Cerebellar cortex (tissue), 1 donor: ENCODE measurements around the gene ROPN1L.
"Not testable (repeated sequence)": the region's sequence is repeated elsewhere in the genome, so short reads cannot be mapped to it uniquely, and the experiment has no call there.

Experiments used
- DNase-seq: peaks from one replicate; pipeline ENCODE4 v3.0.0-alpha.2; 2015; ENCODE audit warnings: low spot score

The ROPN1L gene

DNA sequence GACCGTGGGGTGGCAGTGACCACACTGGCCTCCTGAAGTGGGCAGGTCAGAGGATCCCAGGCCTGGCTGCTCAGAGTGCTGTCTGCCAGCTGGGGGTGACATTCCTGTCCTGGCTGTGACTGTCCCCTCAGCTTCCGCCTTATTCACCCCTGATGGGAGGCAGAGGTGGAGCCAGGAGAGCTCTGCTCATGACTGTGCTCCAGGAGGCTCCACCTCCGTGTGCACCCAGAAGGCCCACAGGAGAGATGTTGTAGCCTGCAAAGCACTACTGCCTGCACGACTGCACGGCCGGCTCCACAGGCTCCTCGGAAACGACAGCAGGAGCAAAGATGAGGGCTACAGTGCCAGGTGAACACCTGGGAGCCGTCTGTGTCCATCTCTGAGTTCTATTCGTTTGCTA lies 60.9 kb downstream of the ROPN1L start:
- no peak for DNase-seq

DNA sequence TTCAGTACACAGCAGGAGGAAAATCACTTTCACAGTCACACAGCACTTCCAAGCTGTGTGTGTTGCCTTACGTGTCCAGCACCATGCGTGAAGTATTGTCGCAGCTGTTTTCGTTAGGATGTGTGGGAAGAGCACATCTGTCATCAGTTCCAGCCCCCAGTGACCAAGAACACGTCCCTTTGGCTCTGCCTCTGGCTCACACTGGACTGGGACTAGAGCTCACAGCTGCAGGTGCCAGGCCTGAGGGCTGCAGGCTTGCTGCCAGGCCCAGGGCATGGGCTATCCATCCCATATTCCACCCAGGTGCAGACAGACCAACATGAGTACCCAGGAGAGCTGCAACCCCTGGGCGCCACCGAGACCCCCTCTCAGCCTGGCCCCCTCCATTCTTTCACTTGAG lies 61.6 kb downstream of the ROPN1L start:
- no peak for DNase-seq

DNA sequence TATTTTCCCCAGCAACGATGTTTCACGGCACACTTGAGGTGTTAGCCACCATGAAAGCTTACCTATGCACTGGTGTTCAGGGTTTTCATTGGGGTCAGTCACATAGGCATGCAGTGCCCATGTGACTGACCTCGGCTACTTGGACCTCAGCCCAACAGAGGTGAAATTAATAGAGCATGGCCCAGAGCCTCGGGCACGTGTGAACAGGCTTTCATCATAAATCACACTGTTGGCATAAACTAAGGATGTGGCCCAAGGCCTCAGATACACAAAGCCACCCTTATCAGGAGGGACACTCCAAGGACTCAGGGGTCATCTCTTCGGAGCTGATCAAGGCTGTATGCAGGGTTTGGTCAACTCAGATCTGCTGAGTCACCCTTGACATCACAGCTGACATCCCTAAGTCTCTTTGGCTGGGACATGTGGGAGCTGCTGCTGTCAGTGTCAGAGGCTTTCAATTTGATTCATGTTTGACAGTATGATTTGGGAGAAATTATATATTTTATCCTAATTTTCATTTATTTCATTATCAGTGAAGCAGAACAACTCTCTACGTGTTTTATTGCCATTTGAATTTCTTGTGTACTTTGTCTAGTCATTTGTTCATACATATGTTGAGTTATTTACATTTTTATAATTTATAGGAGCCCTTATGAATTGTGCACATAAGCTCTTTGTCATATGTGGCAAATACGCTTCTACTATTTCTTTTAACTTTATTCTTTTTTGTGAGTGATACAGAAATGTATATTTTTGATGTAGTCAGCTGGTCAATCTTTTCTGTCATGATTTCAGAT lies 62.5 kb downstream of the ROPN1L start:
- DNase-seq: no peak

DNA sequence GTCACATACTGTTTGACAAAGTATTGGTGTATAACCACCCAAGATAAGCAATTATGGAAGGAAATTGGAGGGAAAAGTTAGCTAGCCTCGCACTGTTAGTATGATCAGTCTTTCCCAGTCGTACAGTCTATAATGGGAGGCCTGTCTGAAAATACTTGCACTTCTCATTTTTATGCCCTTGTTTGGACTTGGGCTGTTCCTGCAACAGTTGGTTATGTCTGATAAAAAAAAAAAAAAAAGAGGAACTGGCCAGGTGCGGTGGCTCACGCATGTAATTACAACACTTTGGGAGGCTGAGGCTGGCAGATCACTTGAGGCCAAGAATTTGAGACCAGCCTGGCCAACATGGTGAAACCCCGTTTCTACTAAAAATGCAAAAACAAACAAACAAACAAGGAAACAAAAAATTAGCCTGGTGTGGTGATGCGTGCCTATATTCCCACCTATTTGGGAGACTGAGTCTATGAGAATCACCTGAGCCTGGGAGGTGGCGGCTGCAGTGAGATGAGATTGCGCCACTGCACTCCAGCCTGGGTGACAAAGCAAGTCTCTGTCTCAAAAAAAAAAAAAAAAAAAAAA lies 63.9 kb downstream of the ROPN1L start:
- DNase-seq: no peak

- no peak for DNase-seq
These were observed 64.9 kb downstream of the ROPN1L start for GRCh38 chr5:10506535-10506934.

DNA sequence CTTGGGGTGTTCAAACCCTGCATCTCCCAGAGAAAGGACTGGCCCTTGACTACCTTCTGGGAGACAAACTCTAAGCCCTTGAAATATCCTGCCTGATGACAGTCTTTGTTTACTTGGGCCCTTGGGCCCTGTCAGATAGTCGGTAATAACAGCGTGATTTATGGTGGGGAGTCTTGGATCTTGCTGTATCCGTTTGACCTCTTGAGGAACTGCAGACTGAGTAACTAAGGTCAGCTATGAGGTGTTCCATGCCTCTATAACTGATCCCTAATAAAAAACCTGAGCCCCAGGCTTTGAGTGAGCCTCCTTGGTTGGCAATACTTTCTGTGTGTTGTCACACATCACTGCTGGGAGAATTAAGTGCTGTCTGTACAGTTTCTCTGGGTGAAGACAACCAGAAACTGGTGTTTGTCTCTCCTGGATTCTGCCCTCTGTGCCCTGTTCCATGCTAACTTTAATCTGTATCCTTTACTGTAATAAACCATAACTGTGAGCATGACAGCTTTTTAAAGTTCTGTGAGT lies 66.0 kb downstream of the ROPN1L start:
- DNase-seq: no peak

GRCh38 chr5:10509575-10509974 lies 67.9 kb downstream of the ROPN1L start:
- no peak for DNase-seq

DNA sequence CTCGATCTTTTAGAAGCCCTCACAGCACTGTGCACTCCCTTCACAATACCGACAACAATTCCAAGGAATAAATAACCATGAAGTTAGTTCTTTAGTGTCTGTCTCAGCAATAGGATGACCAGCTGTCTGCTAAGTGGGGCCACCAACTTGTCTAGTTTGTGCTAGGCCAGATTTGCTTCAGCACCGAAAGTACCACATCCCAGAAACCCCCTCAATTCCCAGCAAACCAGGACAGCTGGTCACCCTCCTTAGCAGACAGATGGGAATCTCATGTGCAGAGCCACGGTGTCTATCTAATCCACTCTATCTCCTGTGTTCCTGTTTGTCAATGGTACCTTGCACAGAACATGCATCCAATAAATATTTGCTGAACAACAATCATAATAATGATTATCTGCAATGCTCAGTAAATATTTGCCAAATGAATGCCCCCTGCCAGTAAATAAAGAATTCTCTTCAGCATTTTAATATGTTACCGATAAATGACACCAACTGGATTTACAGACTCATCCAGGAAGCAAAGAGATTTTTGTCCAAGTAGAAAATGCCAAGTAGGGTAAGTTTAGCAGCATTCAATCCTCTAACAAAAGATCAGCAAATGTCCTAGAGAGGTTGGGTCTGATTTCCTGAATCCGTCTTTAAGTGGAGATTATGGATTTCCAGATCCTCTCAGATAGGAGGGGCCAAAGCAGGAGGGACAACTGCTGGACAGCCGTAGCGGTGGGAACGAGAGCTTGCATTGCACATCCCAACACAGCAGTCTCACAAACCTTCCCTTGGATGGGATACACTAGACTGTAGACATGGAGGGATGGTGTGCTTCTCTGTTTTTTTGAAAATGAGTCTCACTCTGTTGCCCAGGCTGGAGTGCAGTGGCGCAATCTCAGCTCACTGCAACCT lies 70.3 kb downstream of the ROPN1L start:
- no peak for DNase-seq

GRCh38 chr5:10513501-10514442 lies 72.1 kb downstream of the ROPN1L start:
- peak; percentile 61 for DNase-seq

GRCh38 chr5:10514572-10514971 lies 72.9 kb downstream of the ROPN1L start:
- not testable (repeated sequence) for DNase-seq
